K562 (cell line): Measurements from ENCODE around the gene SH3BP5L. TPM values are rescaled to one million over a fixed set of nuclear protein-coding genes. Genes with fewer than 3 reads are reported as not detected.

Experiments used
- CREM ChIP-seq: IDR thresholded peaks from 2 replicates; pipeline ENCODE4 v1.6.1; 2014; ENCODE audit warnings: antibody characterized with exemption, low read depth
- CTBP1 ChIP-seq: fragments of 450-650 bp; IDR thresholded peaks from 2 replicates; pipeline ENCODE4 v1.6.1; 2016; ENCODE audit warnings: borderline replicate concordance
- ETV1 ChIP-seq: fragments of 450-650 bp; conservative IDR thresholded peaks from 2 replicates; pipeline ENCODE4 v1.6.1; 2016; ENCODE audit warnings: missing genetic modification characterization, control low read depth, low read depth, missing compliant biosample characterization
- GABPB1 ChIP-seq: sonication (generic); formaldehyde crosslinking; IDR thresholded peaks from 2 replicates; pipeline ENCODE4 v1.8.0; 2022; ENCODE audit warnings: mild to moderate bottlenecking, missing genetic modification reagents
- GATAD2A ChIP-seq: fragments of 450-650 bp; IDR thresholded peaks from 2 replicates; pipeline ENCODE4 v1.6.1; 2017
- HIVEP1 ChIP-seq: fragments of 250-450 bp; sonication (Bioruptor Pico); IDR thresholded peaks from 2 replicates; pipeline ENCODE4 v1.4.0; 2020; ENCODE audit warnings: mild to moderate bottlenecking
- HOXB6 ChIP-seq: fragments of 250-450 bp; sonication (Bioruptor Pico); IDR thresholded peaks from 2 replicates; pipeline ENCODE4 v1.5.1; 2022; ENCODE audit warnings: mild to moderate bottlenecking, borderline replicate concordance
- MAFK ChIP-seq: IDR thresholded peaks from 2 replicates; pipeline ENCODE4 v1.6.1; 2011; ENCODE audit warnings: low read length, improper control_type of control experiment
- MAX ChIP-seq: sonication (generic); formaldehyde crosslinking; IDR thresholded peaks from 2 replicates; pipeline ENCODE4 v1.9.0; 2022; ENCODE audit warnings: mild to moderate bottlenecking, missing genetic modification reagents
- PHB ChIP-seq: fragments of 250-450 bp; sonication (Bioruptor Pico); IDR thresholded peaks from 2 replicates; pipeline ENCODE4 v1.5.0; 2021
- PML ChIP-seq: IDR thresholded peaks from 2 replicates; pipeline ENCODE4 v1.6.1; 2012; ENCODE audit warnings: low read length, inconsistent platforms
- SIN3A ChIP-seq, 2 experiments: fragments of 150-350 bp in 1 of 2; IDR thresholded peaks; 2 replicates each; pipeline ENCODE4 v1.6.1; 2011 to 2016; ENCODE audit warnings: borderline replicate concordance in 2 of 2, low read depth in 2 of 2, low read length in 2 of 2, mild to moderate bottlenecking in 2 of 2, moderate library complexity in 2 of 2; ENCODE audit not compliant: control insufficient read depth in 1 of 2
- SOX6 ChIP-seq: fragments of 450-650 bp; IDR thresholded peaks from 2 replicates; pipeline ENCODE4 v1.6.1; 2014; ENCODE audit warnings: mild to moderate bottlenecking
- STAG1 ChIP-seq: sonication (generic); formaldehyde crosslinking; IDR thresholded peaks from 2 replicates; pipeline ENCODE4 v1.5.0; 2020; ENCODE audit warnings: missing genetic modification reagents, borderline replicate concordance
- XRCC5 ChIP-seq: fragments of 200-400 bp; formaldehyde crosslinking; IDR thresholded peaks from 2 replicates; pipeline ENCODE4 v1.6.1; 2017; ENCODE audit warnings: low read depth, mild to moderate bottlenecking, low read length
- ZNF23 ChIP-seq: fragments of 250-450 bp; sonication (Bioruptor Pico); IDR thresholded peaks from 2 replicates; pipeline ENCODE4 v1.4.0; 2020; ENCODE audit warnings: mild to moderate bottlenecking
- ZNF586 ChIP-seq: fragments of 450-650 bp; formaldehyde crosslinking; conservative IDR thresholded peaks from 2 replicates; pipeline ENCODE4 v1.4.0; 2020; ENCODE audit warnings: mild to moderate bottlenecking, moderate library complexity
- polyA plus RNA-seq, 8 experiments: library from polyadenylated mRNA; depleted of rRNA in 4 of 8; stranded (reverse) in 5 of 8; unstranded in 3 of 8; fragments of >200 nt; fragmentation: Nextera tagmentation in 2 of 8; fragmentation: Illumina TruSeq in 1 of 8; extraction: Ambion mirVana in 2 of 8; extraction: Trizol in 1 of 8; gene quantifications; 2 replicates each; pipeline versions ENCODE4 v1.2.1 to v1.2.3, GENCODE V29; 2011 to 2014; ENCODE audit warnings: inconsistent platforms in 1 of 8, missing spikeins in 1 of 8
- total RNA-seq, 7 experiments: library from RNA; depleted of rRNA in 6 of 7; stranded (reverse); fragments of >200 nt in 6 of 7; fragmentation: Illumina TruSeq in 2 of 7; extraction: Trizol in 2 of 7; gene quantifications; 2 replicates each; pipeline versions ENCODE4 v1.2.1 to v1.2.3, GENCODE V29; 2011 to 2021; ENCODE audit warnings: low replicate concordance in 1 of 7

Gene SH3BP5L
- total and polyA plus RNA-seq, 9 of the 15 experiments (the other 6 are each of a cell fraction or from before 2014, with no cell fraction given), result 1.9 to 26.5 (median 15.8) TPM

- TF ChIP-seq HIVEP1 (CRISPR knock-in tag), result no peak
- TF ChIP-seq ETV1 (tag), result peak; percentile 44; the same call in 1 of the 2 replicates
- TF ChIP-seq MAFK, result peak; percentile 52; the same call in 1 of the 2 replicates
- TF ChIP-seq GABPB1, result no peak
- TF ChIP-seq PML, result no peak
- no peak for TF ChIP-seq SOX6
- TF ChIP-seq GATAD2A, result no peak
- TF ChIP-seq MAX (CRISPR knock-in tag), result no peak
- TF ChIP-seq HOXB6, result no peak
- peak; percentile 35; the same call in 1 of the 2 replicates for TF ChIP-seq CREM
- peak; percentile 30; the same call in 1 of the 2 replicates for TF ChIP-seq CTBP1
- no peak for TF ChIP-seq PHB (CRISPR knock-in tag)
- TF ChIP-seq SIN3A (IDR thresholded peaks at IDR 0.05; ENCODE audit: borderline replicate concordance in 2 of 2, control insufficient read depth in 1 of 2, low read depth in 2 of 2, low read length in 2 of 2), result no peak
- TF ChIP-seq ZNF586 (CRISPR knock-in tag), result no peak
- peak; percentile 67; the same call in 1 of the 2 replicates for TF ChIP-seq STAG1 (CRISPR knock-in tag)
- TF ChIP-seq XRCC5, result peak; percentile 58; the same call in 1 of the 2 replicates
- TF ChIP-seq ZNF23 (CRISPR knock-in tag), result no peak
Observed at GRCh38 chr1:248807067-248807737, 18.5 kb downstream of the SH3BP5L start (continued).
